ENCODE results near the gene SNRNP27.
"Not testable (repeated sequence)": the region's sequence is repeated elsewhere in the genome, so short reads cannot be mapped to it uniquely, and the experiment has no call there.

- not testable (repeated sequence) for TF ChIP-seq CEBPB (IDR thresholded peaks at IDR 0.05; ENCODE audit: low read depth, low read length); ZNF274 (IDR thresholded peaks at IDR 0.05; ENCODE audit: borderline replicate concordance, extremely low read depth, low read length); TAF1 (IDR thresholded peaks at IDR 0.05; ENCODE audit: low read depth, low read length); EGR1 (IDR thresholded peaks at IDR 0.05; ENCODE audit: borderline replicate concordance, low read depth, low read length); HDAC2 (IDR thresholded peaks at IDR 0.05; ENCODE audit: borderline replicate concordance in 1 of 2, low read depth in 2 of 2, low read length in 2 of 2); BRCA1 (IDR thresholded peaks at IDR 0.05; ENCODE audit: low read depth, low read length); SIN3A (conservative IDR thresholded peaks at IDR 0.05 in 1 of 2, IDR thresholded peaks at IDR 0.05 in 1 of 2; ENCODE audit: low read depth in 1 of 2, low read length in 2 of 2); CTCF (IDR thresholded peaks at IDR 0.05; ENCODE audit: control extremely low read depth in 1 of 3, insufficient read depth in 1 of 3, low read depth in 1 of 3, low read length in 3 of 3); GABPA (IDR thresholded peaks at IDR 0.05; ENCODE audit: borderline replicate concordance, insufficient read depth, low read length); HDAC6 (IDR thresholded peaks at IDR 0.05; ENCODE audit: low read depth, low read length); NRF1 (IDR thresholded peaks at IDR 0.05; ENCODE audit: low read depth, low read length)
These were observed 56.9 kb downstream of the SNRNP27 start for GRCh38 chr2:69950671-69951070.

Measured in H1 (cell line).